ENCODE data around the gene NUPR1. TPM values are rescaled to one million over a fixed set of nuclear protein-coding genes. Genes with fewer than 3 reads are reported as not detected.

Gene NUPR1
- total and polyA plus RNA-seq, 2 of the 13 experiments (the other 11 are each of a cell fraction or from before 2014, with no cell fraction given), result 18.0 to 25.6 TPM

DNA sequence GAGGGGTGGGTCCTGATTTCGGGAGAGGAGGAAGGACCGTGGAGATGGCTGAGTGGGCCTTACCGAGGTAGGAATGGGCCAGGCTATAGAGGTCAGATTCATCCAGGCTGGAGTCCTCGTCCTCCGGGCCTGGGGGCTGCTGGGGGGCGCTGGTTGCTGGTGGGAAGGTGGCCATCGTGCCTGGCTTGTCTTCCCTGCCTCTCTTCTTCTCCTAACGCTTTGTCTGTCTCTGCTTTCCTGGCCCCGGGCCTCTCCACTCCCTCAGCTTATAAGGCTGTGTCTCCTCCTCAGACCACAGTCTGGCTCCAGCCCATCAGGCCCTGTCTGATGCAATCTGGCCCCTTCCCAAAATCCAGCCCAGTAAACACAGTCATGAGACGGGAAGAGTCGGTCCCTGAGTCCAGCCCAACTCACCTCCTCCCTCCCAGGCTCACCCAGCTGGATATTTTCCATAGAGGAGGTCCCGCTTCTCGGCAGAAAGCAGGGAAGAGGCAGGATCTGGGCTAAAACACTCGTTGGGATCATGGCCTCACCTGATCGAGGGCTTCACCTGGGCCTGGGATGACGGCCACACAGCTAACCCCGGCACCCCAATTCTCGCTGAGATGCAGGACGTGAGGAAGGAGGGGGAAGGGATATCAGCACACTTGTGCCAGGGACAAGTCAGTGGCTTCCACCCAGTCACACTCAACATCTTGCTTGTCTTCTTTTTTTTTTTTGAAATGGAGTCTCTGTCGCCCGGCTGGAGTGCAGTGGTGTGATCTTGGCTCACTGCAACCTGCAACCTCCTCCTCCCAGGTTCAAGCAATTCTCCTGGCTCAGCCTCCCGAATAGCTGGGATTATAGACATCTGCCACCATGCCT, at the start of gene NUPR1 (continued):
- TF ChIP-seq, protein P1, sequence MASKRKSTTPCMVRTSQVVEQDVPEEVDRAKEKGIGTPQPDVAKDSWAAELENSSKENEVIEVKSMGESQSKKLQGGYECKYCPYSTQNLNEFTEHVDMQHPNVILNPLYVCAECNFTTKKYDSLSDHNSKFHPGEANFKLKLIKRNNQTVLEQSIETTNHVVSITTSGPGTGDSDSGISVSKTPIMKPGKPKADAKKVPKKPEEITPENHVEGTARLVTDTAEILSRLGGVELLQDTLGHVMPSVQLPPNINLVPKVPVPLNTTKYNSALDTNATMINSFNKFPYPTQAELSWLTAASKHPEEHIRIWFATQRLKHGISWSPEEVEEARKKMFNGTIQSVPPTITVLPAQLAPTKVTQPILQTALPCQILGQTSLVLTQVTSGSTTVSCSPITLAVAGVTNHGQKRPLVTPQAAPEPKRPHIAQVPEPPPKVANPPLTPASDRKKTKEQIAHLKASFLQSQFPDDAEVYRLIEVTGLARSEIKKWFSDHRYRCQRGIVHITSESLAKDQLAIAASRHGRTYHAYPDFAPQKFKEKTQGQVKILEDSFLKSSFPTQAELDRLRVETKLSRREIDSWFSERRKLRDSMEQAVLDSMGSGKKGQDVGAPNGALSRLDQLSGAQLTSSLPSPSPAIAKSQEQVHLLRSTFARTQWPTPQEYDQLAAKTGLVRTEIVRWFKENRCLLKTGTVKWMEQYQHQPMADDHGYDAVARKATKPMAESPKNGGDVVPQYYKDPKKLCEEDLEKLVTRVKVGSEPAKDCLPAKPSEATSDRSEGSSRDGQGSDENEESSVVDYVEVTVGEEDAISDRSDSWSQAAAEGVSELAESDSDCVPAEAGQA (IDR thresholded peaks at IDR 0.05; ENCODE audit: low read depth), result no peak
- TF ChIP-seq, protein P1 (CRISPR knock-in tag; IDR thresholded peaks at IDR 0.05; ENCODE audit: borderline replicate concordance), result no peak
- 0 out of 2 replicates have a peak, but pooled peaks have one; percentile 35 for TF ChIP-seq ZBTB38 (CRISPR knock-in tag; IDR thresholded peaks at IDR 0.05)
- peak; percentile 95 for TF ChIP-seq HNF1B (CRISPR knock-in tag; IDR thresholded peaks at IDR 0.05)
- TF ChIP-seq CSRNP1 (CRISPR knock-in tag; IDR thresholded peaks at IDR 0.05), result no peak
- TF ChIP-seq, protein P2, sequence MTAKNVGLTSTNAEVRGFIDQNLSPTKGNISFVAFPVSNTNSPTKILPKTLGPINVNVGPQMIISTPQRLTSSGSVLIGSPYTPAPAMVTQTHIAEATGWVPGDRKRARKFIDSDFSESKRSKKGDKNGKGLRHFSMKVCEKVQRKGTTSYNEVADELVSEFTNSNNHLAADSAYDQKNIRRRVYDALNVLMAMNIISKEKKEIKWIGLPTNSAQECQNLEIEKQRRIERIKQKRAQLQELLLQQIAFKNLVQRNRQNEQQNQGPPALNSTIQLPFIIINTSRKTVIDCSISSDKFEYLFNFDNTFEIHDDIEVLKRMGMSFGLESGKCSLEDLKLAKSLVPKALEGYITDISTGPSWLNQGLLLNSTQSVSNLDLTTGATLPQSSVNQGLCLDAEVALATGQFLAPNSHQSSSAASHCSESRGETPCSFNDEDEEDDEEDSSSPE (CRISPR knock-in tag; IDR thresholded peaks at IDR 0.05), result no peak
- TF ChIP-seq NAIF1 (CRISPR knock-in tag; IDR thresholded peaks at IDR 0.05; ENCODE audit: borderline replicate concordance), result 0 out of 2 replicates have a peak, but pooled peaks have one; percentile 56
- peak; percentile 64 for TF ChIP-seq POLR2AphosphoS5 (IDR thresholded peaks at IDR 0.05; ENCODE audit: low read depth, low read length)
- no peak for TF ChIP-seq ZNF724P (CRISPR knock-in tag; IDR thresholded peaks at IDR 0.05; ENCODE audit: borderline replicate concordance)
- no peak; the same call in 1 of the 2 replicates for TF ChIP-seq ZNF777 (CRISPR knock-in tag; IDR thresholded peaks at IDR 0.05)
- TF ChIP-seq, protein P3, sequence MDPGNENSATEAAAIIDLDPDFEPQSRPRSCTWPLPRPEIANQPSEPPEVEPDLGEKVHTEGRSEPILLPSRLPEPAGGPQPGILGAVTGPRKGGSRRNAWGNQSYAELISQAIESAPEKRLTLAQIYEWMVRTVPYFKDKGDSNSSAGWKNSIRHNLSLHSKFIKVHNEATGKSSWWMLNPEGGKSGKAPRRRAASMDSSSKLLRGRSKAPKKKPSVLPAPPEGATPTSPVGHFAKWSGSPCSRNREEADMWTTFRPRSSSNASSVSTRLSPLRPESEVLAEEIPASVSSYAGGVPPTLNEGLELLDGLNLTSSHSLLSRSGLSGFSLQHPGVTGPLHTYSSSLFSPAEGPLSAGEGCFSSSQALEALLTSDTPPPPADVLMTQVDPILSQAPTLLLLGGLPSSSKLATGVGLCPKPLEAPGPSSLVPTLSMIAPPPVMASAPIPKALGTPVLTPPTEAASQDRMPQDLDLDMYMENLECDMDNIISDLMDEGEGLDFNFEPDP (CRISPR knock-in tag; conservative IDR thresholded peaks at IDR 0.05), result no peak
- no peak for TF ChIP-seq RELA (CRISPR knock-in tag; IDR thresholded peaks at IDR 0.05)
- peak; percentile 56 for TF ChIP-seq GABPB1 (CRISPR knock-in tag; IDR thresholded peaks at IDR 0.05)
- TF ChIP-seq ASH2L (IDR thresholded peaks at IDR 0.05; ENCODE audit: insufficient read length, low read depth, low read length), result no peak
- TF ChIP-seq ZSCAN30 (CRISPR knock-in tag; IDR thresholded peaks at IDR 0.05), result 0 out of 2 replicates have a peak, but pooled peaks have one; percentile 27
- no peak for TF ChIP-seq ZNF251 (CRISPR knock-in tag; IDR thresholded peaks at IDR 0.05)
